PC-9 (cell line): ENCODE results near the gene KCNC1.

Source experiments
- EZH2 ChIP-seq: fragments of 200-600 bp; sonication (generic); IDR thresholded peaks from 2 replicates; pipeline ENCODE4 v1.8.0; 2017; ENCODE audit warnings: antibody characterized with exemption, low read depth
- TF ChIP-seq, protein P1 (sequence below): fragments of 200-600 bp; sonication (generic); conservative IDR thresholded peaks from 2 replicates; pipeline ENCODE4 v1.6.1; 2017; ENCODE audit warnings: mixed run types, antibody characterized with exemption, mild to moderate bottlenecking, moderate library complexity

DNA sequence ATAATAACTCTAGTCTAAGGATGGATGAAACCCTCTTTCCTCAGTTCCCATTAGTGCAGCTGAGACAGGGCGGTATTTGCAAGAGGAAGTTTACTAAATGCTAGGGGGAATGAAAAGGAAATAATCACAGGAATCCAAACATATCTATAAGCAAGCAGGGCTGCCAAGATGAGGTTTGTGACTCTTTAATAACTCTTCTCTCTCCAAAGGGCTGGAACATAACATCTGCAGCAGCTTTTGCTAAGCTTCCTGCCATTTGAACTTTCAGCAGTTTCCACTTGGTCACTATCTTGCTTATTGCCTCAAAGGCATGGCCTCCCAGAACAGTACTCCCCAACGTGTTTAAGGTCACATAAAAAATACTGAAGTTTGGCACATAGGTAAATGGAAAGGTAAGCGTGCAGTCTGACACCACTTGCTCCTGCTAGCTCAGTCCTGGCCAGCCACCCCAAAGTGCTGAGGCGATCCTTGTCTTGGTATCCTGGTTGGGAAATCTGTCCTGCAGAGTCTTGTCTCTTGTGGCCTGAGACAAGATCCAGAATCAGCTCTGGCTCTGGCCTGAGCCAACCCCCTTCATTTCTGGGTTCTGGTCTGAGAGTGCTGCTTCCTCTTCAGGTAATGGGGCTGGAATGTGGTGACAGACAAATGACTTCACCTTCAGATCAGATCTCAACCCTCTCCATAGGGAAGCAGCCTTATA lies 81.8 kb downstream of the KCNC1 start:
- TF ChIP-seq, protein P1, sequence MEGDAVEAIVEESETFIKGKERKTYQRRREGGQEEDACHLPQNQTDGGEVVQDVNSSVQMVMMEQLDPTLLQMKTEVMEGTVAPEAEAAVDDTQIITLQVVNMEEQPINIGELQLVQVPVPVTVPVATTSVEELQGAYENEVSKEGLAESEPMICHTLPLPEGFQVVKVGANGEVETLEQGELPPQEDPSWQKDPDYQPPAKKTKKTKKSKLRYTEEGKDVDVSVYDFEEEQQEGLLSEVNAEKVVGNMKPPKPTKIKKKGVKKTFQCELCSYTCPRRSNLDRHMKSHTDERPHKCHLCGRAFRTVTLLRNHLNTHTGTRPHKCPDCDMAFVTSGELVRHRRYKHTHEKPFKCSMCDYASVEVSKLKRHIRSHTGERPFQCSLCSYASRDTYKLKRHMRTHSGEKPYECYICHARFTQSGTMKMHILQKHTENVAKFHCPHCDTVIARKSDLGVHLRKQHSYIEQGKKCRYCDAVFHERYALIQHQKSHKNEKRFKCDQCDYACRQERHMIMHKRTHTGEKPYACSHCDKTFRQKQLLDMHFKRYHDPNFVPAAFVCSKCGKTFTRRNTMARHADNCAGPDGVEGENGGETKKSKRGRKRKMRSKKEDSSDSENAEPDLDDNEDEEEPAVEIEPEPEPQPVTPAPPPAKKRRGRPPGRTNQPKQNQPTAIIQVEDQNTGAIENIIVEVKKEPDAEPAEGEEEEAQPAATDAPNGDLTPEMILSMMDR, result no peak
- no peak for TF ChIP-seq EZH2
